ENCODE data around the gene GJB3. TPM values are rescaled to one million over a fixed set of nuclear protein-coding genes. Genes with fewer than 3 reads are reported as not detected.

Gene GJB3
- total RNA-seq, 1 experiment from 2014 or later, result 46.7 TPM

- ChIA-PET CTCF (no interaction called here), RAD21 (ENCODE audit: low non-redundant PET in 1 of 2, low total read pairs in 2 of 2, uncharacterized antibody in 2 of 2, unreplicated experiment in 2 of 2) (no interaction called here), POLR2A (no interaction called here)
- BruUV-seq (replicated peaks), result no TSS peak
- H3K9me3 ChIP-seq (ENCODE audit: control insufficient read depth in 1 of 2, insufficient read depth in 1 of 2, low read depth in 1 of 2, low read length in 2 of 2), result no peaks in the 10 kb centered on the region
- no peaks in the 10 kb centered on the region for H3K79me2 ChIP-seq (ENCODE audit: insufficient read depth, low read length)
- H2AFZ ChIP-seq (ENCODE audit: low read depth, low read length, poor library complexity, severe bottlenecking), result no peak overlapping the region
- TF ChIP-seq REST (IDR thresholded peaks at IDR 0.05; ENCODE audit: low read depth), result no peak
- no peak for TF ChIP-seq CEBPB (IDR thresholded peaks at IDR 0.05; ENCODE audit: low read depth)
- no peak for TF ChIP-seq SIN3A (IDR thresholded peaks at IDR 0.05; ENCODE audit: low read depth)
- no peak for TF ChIP-seq CTCF (IDR thresholded peaks at IDR 0.05 in 2 of 3, conservative IDR thresholded peaks at IDR 0.05 in 1 of 3; ENCODE audit: borderline replicate concordance in 1 of 3, insufficient read depth in 1 of 3, low read depth in 2 of 3, low read length in 2 of 3)
- TF ChIP-seq ZBTB33 (IDR thresholded peaks at IDR 0.05; ENCODE audit: extremely low read depth, insufficient replicate concordance, low read length), result no peak
- no peak for TF ChIP-seq POLR2AphosphoS5 (IDR thresholded peaks at IDR 0.05; ENCODE audit: low read depth, low read length)
- no peak for TF ChIP-seq YY1 (IDR thresholded peaks at IDR 0.05; ENCODE audit: extremely low read depth, insufficient replicate concordance, low read depth, low read length)
- no peak for TF ChIP-seq RAD21 (IDR thresholded peaks at IDR 0.05; ENCODE audit: low read depth)
- TF ChIP-seq POLR2A (IDR thresholded peaks at IDR 0.05; ENCODE audit: borderline replicate concordance, extremely low read depth, insufficient read depth, insufficient read length), result no peak
- no peak for TF ChIP-seq SP1 (IDR thresholded peaks at IDR 0.05; ENCODE audit: low read depth)
- no peak for TF ChIP-seq ATF3 (IDR thresholded peaks at IDR 0.05)
- TF ChIP-seq ZFX (IDR thresholded peaks at IDR 0.05), result no peak
- no peaks in the 10 kb centered on the region for H3K9me2 ChIP-seq (ENCODE audit: insufficient read depth)
- H3K36me3 ChIP-seq (ENCODE audit: control insufficient read depth in 1 of 2, insufficient read depth in 2 of 2, low read length in 2 of 2), result no peaks in the 10 kb centered on the region
- intact Hi-C loops (cut with micrococcal nuclease), result no loop called here
- H3K9ac ChIP-seq (ENCODE audit: low read length), result no peak overlapping the region
- no peak overlapping the region for H3K27ac ChIP-seq (ENCODE audit: low read depth, low read length)
- H3K4me1 ChIP-seq (ENCODE audit: control insufficient read depth in 1 of 2, insufficient read depth in 2 of 2, low read length in 2 of 2), result no peaks in the 10 kb centered on the region
- no peak for DNase-seq (ENCODE audit: low read depth, low spot score)
- peaks cover 6% of the 10 kb centered on the region; the same call in 1 of the 2 replicates for H3K27me3 ChIP-seq (ENCODE audit: insufficient read depth, low read length)
- H3K4me2 ChIP-seq (ENCODE audit: low read length), result no peak overlapping the region
- no peak overlapping the region for H3K4me3 ChIP-seq (replicated peaks in 1 of 2; ENCODE audit: low read depth in 1 of 2, low read length in 2 of 2)
- ATAC-seq, result no peak
- no peaks in the 10 kb centered on the region for H4K20me1 ChIP-seq (ENCODE audit: insufficient read depth)
These were observed 41.2 kb downstream of the GJB3 start for GRCh38 chr1:34822202-34822601.

All from HCT116 (cell line).